ENCODE measurements around the gene SLC16A2.
"Not testable (repeated sequence)": the region's sequence is repeated elsewhere in the genome, so short reads cannot be mapped to it uniquely, and the experiment has no call there.

SLC16A2 gene

DNA sequence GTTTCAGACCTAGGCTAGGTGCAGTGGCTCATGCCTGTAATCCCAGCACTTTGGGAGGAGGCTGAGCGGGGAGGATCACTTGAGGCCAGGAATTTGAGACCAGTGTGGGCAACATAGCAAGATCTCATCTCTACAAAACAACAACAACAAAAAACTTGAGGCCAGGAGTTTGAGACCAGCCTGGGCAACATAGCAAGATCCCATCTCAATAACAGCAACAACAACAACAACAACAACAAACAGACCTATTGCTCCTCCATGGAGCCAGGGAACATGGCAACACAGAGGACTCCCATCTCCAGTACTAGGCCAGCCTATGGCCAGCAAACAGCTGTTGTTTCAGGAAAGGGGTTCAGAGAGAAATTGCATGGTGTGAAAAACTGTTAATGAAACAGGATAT is 43.4 kb downstream of the SLC16A2 start:
- TF ChIP-seq, protein P1, sequence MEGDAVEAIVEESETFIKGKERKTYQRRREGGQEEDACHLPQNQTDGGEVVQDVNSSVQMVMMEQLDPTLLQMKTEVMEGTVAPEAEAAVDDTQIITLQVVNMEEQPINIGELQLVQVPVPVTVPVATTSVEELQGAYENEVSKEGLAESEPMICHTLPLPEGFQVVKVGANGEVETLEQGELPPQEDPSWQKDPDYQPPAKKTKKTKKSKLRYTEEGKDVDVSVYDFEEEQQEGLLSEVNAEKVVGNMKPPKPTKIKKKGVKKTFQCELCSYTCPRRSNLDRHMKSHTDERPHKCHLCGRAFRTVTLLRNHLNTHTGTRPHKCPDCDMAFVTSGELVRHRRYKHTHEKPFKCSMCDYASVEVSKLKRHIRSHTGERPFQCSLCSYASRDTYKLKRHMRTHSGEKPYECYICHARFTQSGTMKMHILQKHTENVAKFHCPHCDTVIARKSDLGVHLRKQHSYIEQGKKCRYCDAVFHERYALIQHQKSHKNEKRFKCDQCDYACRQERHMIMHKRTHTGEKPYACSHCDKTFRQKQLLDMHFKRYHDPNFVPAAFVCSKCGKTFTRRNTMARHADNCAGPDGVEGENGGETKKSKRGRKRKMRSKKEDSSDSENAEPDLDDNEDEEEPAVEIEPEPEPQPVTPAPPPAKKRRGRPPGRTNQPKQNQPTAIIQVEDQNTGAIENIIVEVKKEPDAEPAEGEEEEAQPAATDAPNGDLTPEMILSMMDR (IDR thresholded peaks at IDR 0.05; ENCODE audit: insufficient read depth, low read depth, low read length, missing control alignments): no peak
- no peak for DNase-seq (ENCODE audit: low read depth)
- H3K4me3 ChIP-seq (ENCODE audit: low read length): no peak overlapping the region

DNA sequence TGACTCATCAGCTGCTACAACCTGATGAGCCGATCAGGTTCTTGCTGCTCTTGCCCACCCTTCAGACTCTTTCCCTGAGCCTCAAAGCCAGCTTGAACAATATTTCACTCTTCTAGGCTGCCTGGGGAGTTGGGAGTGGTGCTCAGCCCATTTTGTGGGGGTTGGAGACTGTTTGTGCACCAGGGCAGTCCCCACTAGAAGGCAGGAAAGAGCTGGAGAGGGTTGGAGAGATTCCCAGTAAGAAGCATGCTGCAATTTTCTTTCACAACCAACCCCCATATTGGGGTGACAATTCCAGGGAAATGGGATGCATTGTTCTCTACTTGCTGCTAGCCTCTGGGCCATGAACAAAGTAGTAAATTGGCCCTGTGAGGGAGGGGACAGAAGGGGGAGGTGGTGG is 44.1 kb downstream of the SLC16A2 start:
- TF ChIP-seq, protein P1 (IDR thresholded peaks at IDR 0.05; ENCODE audit: insufficient read depth, low read depth, low read length, missing control alignments): no peak
- H3K4me3 ChIP-seq (ENCODE audit: low read length): no peak overlapping the region
- no peak for DNase-seq (ENCODE audit: low read depth)

- peak; percentile 30 for DNase-seq (ENCODE audit: low read depth)
- no peak overlapping the region for H3K4me3 ChIP-seq (ENCODE audit: low read length)
- TF ChIP-seq, protein P1 (IDR thresholded peaks at IDR 0.05; ENCODE audit: insufficient read depth, low read depth, low read length, missing control alignments): no peak
Observed at GRCh38 chrX:74467656-74468055, 46.4 kb downstream of the SLC16A2 start.

DNA sequence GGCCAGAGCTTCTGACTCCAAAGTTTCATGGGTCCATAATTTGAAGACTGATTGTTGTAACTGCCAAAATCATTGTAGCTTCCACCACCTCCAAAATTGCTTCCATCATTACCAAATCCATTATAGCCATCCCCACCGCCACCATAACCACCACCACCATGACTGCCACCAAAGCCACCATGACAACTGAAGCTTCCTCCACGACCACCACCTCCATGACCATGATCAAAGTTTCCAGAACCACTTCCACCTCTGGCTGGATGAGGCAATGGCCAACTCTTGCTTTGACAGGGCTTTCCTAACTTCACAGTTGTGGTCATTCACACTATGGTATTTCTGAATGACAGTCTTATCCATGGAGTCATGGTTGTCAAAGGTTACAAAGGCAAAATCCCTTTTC is 51.8 kb downstream of the SLC16A2 start:
- DNase-seq (ENCODE audit: low read depth): not testable (repeated sequence)

DNA sequence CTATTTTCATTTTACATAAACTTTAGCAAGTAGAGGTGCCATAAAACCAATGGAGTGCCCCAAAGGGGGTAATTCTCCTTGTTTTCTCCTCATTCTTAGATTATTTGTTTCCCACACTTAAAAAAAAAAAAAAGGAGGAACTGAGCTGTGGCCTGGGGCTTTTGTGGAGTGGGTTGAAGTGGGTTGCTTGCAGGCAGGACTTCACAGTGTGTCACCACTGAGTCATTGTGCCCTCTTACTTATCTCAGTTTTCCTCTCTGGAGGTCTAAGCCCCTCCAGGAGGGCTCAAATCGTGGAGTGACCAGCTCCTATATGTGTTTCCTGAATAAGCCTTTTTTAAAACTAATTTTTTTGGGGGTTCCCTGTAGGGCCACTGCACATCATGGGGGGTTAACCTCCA is 69.0 kb downstream of the SLC16A2 start:
- TF ChIP-seq, protein P1 (IDR thresholded peaks at IDR 0.05; ENCODE audit: insufficient read depth, low read depth, low read length, missing control alignments): no peak
- DNase-seq (ENCODE audit: low read depth): no peak
- no peak overlapping the region for H3K4me3 ChIP-seq (ENCODE audit: low read length)

More for the DNA sequence above, 51.8 kb downstream of the SLC16A2 start:
- not testable (repeated sequence) for H3K4me3 ChIP-seq (ENCODE audit: low read length)

GRCh38 chrX:74492720-74493201 is 71.5 kb downstream of the SLC16A2 start:
- TF ChIP-seq, protein P1 (IDR thresholded peaks at IDR 0.05; ENCODE audit: insufficient read depth, low read depth, low read length, missing control alignments): no peak
- no peak for DNase-seq (ENCODE audit: low read depth)
- no peak overlapping the region for H3K4me3 ChIP-seq (ENCODE audit: low read length)

GRCh38 chrX:74493806-74494205 is 72.5 kb downstream of the SLC16A2 start:
- no peak overlapping the region for H3K4me3 ChIP-seq (ENCODE audit: low read length)
- TF ChIP-seq, protein P1 (IDR thresholded peaks at IDR 0.05; ENCODE audit: insufficient read depth, low read depth, low read length, missing control alignments): no peak
- no peak for DNase-seq (ENCODE audit: low read depth)

Measured in epithelial cell of esophagus (primary cell).